ENCODE results near the gene TACR2. TPM values are rescaled to one million over a fixed set of nuclear protein-coding genes. Genes with fewer than 3 reads are reported as not detected.
A peak's percentile ranks its signal among the peaks of the same experiment; 100 is the strongest.

Gene TACR2
- total and polyA plus RNA-seq, 2 experiments from 2014 or later, result 0.53 TPM; not detected in 1

DNA sequence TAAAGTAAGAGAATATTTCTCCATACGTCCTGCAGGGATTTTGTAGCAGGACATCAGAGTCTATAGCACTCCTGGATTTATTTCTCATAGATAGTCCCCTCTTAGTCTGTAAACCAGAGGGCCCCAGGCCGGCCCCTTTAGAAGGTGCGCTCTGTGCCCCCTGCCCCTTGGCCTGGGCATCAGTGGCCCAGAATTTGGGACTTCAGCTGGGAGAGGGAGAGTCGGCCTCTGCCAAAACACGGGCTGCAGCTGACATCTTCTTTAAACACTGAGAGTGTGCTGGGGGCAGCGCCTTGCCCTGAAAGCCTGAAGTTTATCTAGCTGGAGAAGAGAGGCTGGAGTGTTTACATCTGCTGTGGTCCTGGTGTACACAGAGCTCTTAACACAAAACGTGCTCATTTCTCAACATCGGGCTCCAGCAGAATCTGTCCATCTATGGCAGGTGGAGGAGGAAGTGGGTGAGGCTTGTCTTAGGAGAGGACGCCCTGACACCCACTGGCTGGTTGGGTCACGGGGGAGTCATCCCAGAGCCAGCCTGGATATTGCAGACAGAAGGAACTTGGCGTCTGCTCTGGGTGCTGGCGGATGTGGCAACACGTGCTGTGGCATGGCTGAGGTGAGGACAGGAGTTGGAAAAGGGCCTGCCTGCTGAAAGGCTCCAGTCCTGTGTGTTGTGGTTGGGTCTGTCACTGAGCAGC is 5.0 kb upstream of the TACR2 start:
- H3K36me3 ChIP-seq, result no peaks in the 10 kb centered on the region
- H3K4me3 ChIP-seq, result no peak overlapping the region
- H3K4me1 ChIP-seq (ENCODE audit: low read depth), result peaks cover 3% of the 10 kb centered on the region
- no peaks in the 10 kb centered on the region for H3K27me3 ChIP-seq
- peak in 1 of 2 donors; percentile 88 for DNase-seq (ENCODE audit: low read depth in 1 of 2, low spot score in 1 of 2)
- H3K27ac ChIP-seq, result no peak overlapping the region
- H3K9me3 ChIP-seq (ENCODE audit: low read depth), result no peaks in the 10 kb centered on the region
- TF ChIP-seq, protein P1, sequence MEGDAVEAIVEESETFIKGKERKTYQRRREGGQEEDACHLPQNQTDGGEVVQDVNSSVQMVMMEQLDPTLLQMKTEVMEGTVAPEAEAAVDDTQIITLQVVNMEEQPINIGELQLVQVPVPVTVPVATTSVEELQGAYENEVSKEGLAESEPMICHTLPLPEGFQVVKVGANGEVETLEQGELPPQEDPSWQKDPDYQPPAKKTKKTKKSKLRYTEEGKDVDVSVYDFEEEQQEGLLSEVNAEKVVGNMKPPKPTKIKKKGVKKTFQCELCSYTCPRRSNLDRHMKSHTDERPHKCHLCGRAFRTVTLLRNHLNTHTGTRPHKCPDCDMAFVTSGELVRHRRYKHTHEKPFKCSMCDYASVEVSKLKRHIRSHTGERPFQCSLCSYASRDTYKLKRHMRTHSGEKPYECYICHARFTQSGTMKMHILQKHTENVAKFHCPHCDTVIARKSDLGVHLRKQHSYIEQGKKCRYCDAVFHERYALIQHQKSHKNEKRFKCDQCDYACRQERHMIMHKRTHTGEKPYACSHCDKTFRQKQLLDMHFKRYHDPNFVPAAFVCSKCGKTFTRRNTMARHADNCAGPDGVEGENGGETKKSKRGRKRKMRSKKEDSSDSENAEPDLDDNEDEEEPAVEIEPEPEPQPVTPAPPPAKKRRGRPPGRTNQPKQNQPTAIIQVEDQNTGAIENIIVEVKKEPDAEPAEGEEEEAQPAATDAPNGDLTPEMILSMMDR (IDR thresholded peaks at IDR 0.05; ENCODE audit: low read depth, low read length), result no peak

DNA sequence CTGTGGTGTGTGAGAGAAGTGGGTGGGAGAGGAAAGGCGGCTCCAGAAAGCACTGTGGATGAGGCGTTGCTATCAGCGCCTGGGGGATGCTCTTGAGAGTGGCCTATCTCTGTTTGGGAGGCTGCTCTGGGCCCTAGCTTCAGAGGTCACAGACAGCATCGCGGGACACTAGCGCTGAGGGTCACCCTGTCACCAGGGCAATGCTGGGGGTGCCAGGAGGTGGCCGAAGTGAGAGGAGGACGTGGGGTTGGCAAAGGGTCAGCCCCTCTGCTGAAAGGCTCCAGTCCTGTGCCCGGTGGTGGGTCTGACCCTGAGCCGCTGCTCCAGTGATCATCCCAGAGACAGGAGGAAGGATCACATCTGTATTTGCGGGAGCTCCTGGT is 3.0 kb upstream of the TACR2 start:
- DNase-seq (ENCODE audit: low read depth in 1 of 2, low spot score in 1 of 2), result no peak
- Histone ChIP-seq H3K27ac (no peak overlapping the region), H3K4me1 (ENCODE audit: low read depth) (peaks cover 3% of the 10 kb centered on the region), H3K4me3 (no peak overlapping the region), H3K27me3 (no peaks in the 10 kb centered on the region), H3K36me3 (no peaks in the 10 kb centered on the region), H3K9me3 (ENCODE audit: low read depth) (no peaks in the 10 kb centered on the region)
- TF ChIP-seq, protein P1 (IDR thresholded peaks at IDR 0.05; ENCODE audit: low read depth, low read length), result no peak

DNA sequence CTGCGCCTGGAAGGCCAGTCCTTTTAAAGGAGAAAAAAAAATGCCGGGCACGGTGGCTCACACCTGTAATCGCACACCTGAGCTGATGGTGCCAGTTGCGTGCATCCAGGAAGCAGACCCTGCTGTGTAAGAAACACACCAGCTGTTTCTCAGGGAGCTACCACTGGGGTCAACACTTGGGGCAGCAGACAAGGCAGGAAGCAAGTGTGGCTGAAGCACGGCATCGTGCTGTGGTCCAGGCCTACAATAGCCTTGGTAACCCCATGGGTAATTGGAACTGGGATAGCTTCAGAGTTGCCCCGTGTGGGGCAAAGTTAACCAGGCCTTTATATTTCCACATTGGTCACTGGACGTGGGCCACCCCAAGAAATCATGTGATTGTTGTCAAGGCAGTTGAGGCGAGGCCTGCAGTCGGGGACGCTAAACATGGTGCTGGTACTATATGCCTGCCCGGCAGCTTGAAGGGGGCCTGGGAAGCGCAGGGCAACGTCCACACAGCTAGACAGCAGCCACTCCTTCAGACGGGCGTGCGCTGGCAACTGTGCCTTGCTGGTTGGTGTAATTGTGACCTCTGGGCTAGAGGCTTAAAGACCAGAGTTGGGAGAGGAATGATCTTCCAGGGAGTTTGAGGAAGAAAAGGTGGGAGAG is 2.5 kb upstream of the TACR2 start:
- Histone ChIP-seq H3K27ac (no peak overlapping the region), H3K27me3 (no peaks in the 10 kb centered on the region), H3K36me3 (no peaks in the 10 kb centered on the region), H3K4me1 (ENCODE audit: low read depth) (peaks cover 3% of the 10 kb centered on the region), H3K4me3 (no peak overlapping the region), H3K9me3 (ENCODE audit: low read depth) (no peaks in the 10 kb centered on the region)
- TF ChIP-seq, protein P1 (IDR thresholded peaks at IDR 0.05; ENCODE audit: low read depth, low read length), result no peak
- no peak for DNase-seq (ENCODE audit: low read depth in 1 of 2, low spot score in 1 of 2)

DNA sequence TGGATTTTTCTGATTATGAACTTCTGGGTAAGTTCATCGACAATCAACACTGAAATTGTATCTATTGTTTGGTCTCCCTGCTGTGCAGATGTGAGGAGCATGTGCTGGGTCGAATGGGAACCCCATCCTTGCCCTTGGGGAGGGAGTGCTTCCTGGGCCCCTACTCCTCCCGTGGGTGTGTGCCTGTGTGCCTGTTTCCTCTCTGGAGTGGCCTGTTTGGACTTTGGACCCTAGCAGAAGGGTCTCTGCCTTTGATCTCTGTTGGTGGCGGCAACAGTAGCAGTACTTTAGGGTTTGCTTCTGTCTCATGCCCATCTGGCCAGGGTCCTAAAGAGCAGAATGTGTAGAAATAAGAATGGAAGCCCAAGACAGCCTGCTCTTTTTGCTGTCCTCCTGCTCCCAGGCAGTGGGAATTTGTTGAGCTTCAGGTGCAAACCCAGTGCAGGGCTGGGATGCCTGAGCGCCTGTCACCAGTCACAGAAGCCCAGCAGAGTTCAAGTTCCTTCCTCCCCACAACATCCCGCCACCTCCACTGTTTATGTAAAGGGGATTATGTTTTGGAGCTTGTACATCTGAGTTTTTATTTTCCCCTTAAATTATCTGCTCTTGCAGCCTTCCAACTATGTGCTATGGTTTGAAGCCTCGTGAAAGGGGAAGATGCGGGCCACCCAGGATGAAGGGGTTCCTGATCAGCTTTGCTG is 1.5 kb upstream of the TACR2 start:
- Histone ChIP-seq H3K36me3 (no peaks in the 10 kb centered on the region), H3K4me3 (no peak overlapping the region), H3K27ac (no peak overlapping the region), H3K27me3 (no peaks in the 10 kb centered on the region), H3K4me1 (ENCODE audit: low read depth) (peaks cover 3% of the 10 kb centered on the region), H3K9me3 (ENCODE audit: low read depth) (no peaks in the 10 kb centered on the region)
- no peak for DNase-seq (ENCODE audit: low read depth in 1 of 2, low spot score in 1 of 2)
- TF ChIP-seq, protein P1 (IDR thresholded peaks at IDR 0.05; ENCODE audit: low read depth, low read length), result no peak

DNA sequence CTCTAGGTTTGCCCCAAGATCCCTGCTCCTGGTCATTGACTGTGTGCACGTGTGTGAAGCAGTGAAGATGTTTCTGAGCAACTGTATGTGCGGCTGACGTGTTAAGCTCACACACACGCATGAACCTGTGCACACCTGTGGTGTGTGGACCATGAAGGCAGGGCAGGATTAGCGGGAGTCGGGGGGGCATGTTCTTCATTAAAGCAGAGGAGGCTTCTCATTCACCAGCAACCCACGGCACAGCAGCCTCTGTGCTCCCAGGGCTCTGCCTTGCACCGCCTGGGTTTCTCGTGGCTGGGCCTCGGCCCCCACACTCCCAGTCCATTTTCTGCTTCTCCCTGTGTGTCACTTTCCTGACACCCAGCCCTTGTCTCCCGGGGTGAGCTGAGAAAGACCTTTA is 824 bp upstream of the TACR2 start:
- Histone ChIP-seq H3K36me3 (no peaks in the 10 kb centered on the region), H3K9me3 (ENCODE audit: low read depth) (no peaks in the 10 kb centered on the region), H3K4me1 (ENCODE audit: low read depth) (peaks cover 3% of the 10 kb centered on the region), H3K27ac (no peak overlapping the region), H3K4me3 (no peak overlapping the region), H3K27me3 (no peaks in the 10 kb centered on the region)
- TF ChIP-seq, protein P1 (IDR thresholded peaks at IDR 0.05; ENCODE audit: low read depth, low read length), result no peak
- DNase-seq (ENCODE audit: low read depth in 1 of 2, low spot score in 1 of 2), result no peak

All from cardiac muscle cell (in vitro differentiated cells and primary cell).